Stomach (tissue), 9 donors: Measurements from ENCODE around the gene BABAM2. TPM values are rescaled to one million over a fixed set of nuclear protein-coding genes. Genes with fewer than 3 reads are reported as not detected.

ENCODE experiments used
- DNase-seq, 2 donors: peaks; one replicate each; pipeline versions ENCODE4 v3.0.0 to v3.0.0-alpha.2; 2013 to 2019
- H3K27ac ChIP-seq, 5 donors: fragments of 200-600 bp in 4 of 5; sonication (generic) in 4 of 5; one replicate each; pipeline ENCODE4 v1.5.1; 2013 to 2019; ENCODE audit warnings: mild to moderate bottlenecking in 1 of 5, moderate library complexity in 1 of 5
- H3K27me3 ChIP-seq, 3 donors: fragments of 200-600 bp; sonication (generic); one replicate each; pipeline ENCODE4 v1.5.1; 2017 to 2019; ENCODE audit warnings: mixed run types in 1 of 3
- H3K36me3 ChIP-seq, 4 donors: fragments of 200-600 bp; sonication (generic); 1 replicate in 3 of 4; 2 replicates in 1 of 4; pipeline ENCODE4 v1.5.1; 2016 to 2019
- H3K4me1 ChIP-seq, 4 donors: fragments of 200-600 bp; sonication (generic); one replicate each; pipeline ENCODE4 v1.5.1; 2016 to 2019
- H3K4me3 ChIP-seq, 4 donors: fragments of 200-600 bp; sonication (generic) in 3 of 4; one replicate each; pipeline ENCODE4 v1.5.1; 2016 to 2019; ENCODE audit warnings: mild to moderate bottlenecking in 1 of 4
- H3K9me3 ChIP-seq, 4 donors: fragments of 200-600 bp; sonication (generic); one replicate each; pipeline ENCODE4 v1.5.1; 2016 to 2019
- EP300 ChIP-seq: sonication (generic); formaldehyde crosslinking; IDR thresholded peaks from one replicate; pipeline ENCODE4 v1.6.1; 2017; ENCODE audit warnings: antibody characterized with exemption
- POLR2A ChIP-seq, 4 donors: fragments of 450-650 bp; IDR thresholded peaks; one replicate each; pipeline ENCODE4 v1.6.1; 2016; ENCODE audit warnings: antibody characterized with exemption in 4 of 4, control low read depth in 2 of 4, mild to moderate bottlenecking in 1 of 4, moderate library complexity in 1 of 4
- POLR2AphosphoS5 ChIP-seq, 3 donors: sonication (generic); formaldehyde crosslinking; IDR thresholded peaks; one replicate each; pipeline ENCODE4 v1.6.1; 2016; ENCODE audit warnings: antibody characterized with exemption in 3 of 3
- WGBS, 5 donors: extraction: QIAGEN DNeasy Blood & Tissue Kit in 3 of 5; methylation state at CpG; one replicate each; pipeline versions ENCODE4 v1.1.5 to v1.1.7; 2013 to 2018; 5-methylcytosine and 5-hydroxymethylcytosine counted together
- intact Hi-C: fragments of 100-400 bp; cut with DNase I; formaldehyde crosslinking; loops from one replicate; pipeline ENCODE4 v1.15.1; 2023; ENCODE audit warnings: low total_unique reads
- polyA plus RNA-seq, 3 donors: library from polyadenylated mRNA; stranded (reverse); fragments of 200-250 nt; gene quantifications; one replicate each; pipeline ENCODE4 v1.2.3, GENCODE V29; 2013
- total RNA-seq, 5 donors: library from RNA; depleted of rRNA; stranded (reverse); fragments of >200 nt; gene quantifications; one replicate each; pipeline versions ENCODE4 v1.1.0 to v1.2.3, GENCODE V29; 2014 to 2016
- TF ChIP-seq, protein P1 (sequence below), 7 experiments: fragments of 450-650 bp in 4 of 7; fragments of 200-600 bp in 3 of 7; sonication (generic) in 3 of 7; IDR thresholded peaks; one replicate each; pipeline ENCODE4 v1.5.1; 2016 to 2019; ENCODE audit warnings: antibody characterized with exemption in 7 of 7, control low read depth in 2 of 7, mild to moderate bottlenecking in 1 of 7
- donor health status: healthy with polysubstance abuse.
- donor health status: Bipolar disorder and iron deficiency.
- donor health status: healthy.

The BABAM2 gene
- total and polyA plus RNA-seq, 8 donors, result 14.2 to 41.4 (median 22.8) TPM

DNA sequence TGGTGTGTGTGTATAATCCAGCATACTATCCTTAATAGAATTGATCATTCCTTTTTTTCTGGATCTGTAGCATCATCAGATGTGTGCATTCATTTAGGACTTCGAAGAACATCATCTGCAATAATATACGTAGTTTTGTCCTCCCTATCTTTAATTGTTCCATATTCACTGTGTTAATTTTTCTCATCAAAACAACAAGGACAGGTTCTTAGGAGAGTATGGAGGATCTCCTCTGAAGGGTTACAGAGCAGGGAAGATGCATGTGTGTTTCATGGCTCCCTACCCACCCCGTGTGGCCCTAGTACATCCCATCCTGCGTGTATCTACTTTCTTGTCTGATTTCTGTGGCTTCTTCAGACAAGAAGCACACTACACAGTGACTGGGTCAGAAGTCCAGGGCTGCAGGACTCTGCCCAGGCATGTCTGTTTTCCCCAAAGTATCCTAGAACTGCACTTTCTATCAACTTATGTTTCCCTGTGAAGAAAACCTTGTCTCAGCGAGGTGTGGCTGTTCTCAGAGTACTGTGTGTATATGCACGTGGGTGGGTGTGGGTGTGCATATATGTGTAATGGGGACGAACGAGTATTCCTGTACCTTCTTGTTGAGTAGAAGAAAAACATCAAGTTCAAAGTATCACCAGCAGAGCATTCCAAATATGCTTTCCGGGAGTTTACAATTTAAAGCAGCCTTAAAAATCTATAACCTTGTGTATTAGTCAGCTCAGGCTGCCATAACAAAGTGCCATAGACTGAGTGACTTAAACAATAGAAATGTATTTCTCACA is 281.8 kb downstream of the BABAM2 start:
- TF ChIP-seq, protein P1, sequence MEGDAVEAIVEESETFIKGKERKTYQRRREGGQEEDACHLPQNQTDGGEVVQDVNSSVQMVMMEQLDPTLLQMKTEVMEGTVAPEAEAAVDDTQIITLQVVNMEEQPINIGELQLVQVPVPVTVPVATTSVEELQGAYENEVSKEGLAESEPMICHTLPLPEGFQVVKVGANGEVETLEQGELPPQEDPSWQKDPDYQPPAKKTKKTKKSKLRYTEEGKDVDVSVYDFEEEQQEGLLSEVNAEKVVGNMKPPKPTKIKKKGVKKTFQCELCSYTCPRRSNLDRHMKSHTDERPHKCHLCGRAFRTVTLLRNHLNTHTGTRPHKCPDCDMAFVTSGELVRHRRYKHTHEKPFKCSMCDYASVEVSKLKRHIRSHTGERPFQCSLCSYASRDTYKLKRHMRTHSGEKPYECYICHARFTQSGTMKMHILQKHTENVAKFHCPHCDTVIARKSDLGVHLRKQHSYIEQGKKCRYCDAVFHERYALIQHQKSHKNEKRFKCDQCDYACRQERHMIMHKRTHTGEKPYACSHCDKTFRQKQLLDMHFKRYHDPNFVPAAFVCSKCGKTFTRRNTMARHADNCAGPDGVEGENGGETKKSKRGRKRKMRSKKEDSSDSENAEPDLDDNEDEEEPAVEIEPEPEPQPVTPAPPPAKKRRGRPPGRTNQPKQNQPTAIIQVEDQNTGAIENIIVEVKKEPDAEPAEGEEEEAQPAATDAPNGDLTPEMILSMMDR (IDR thresholded peaks at IDR 0.05), result no peak
- TF ChIP-seq POLR2AphosphoS5 (IDR thresholded peaks at IDR 0.05) (no peak), EP300 (no peak), POLR2A (IDR thresholded peaks at IDR 0.05) (no peak)
- Histone ChIP-seq H3K4me1 (no peaks in the 10 kb centered on the region), H3K4me3 (no peak overlapping the region), H3K27ac (no peak overlapping the region), H3K27me3 (no peaks in the 10 kb centered on the region), H3K9me3 (peaks cover 0 to 6% (median 3%) of the 10 kb centered on the region in 4 donors), H3K36me3 (peaks cover 0 to 3% (median 0%) of the 10 kb centered on the region in 4 donors)
- peak in 1 of 2 donors; percentile 52 for DNase-seq
- intact Hi-C loops, result no loop called here
- WGBS, 5 donors, result 81 to 88% (median 87%) methylated on average over 9 of the region's 9 CpGs

DNA sequence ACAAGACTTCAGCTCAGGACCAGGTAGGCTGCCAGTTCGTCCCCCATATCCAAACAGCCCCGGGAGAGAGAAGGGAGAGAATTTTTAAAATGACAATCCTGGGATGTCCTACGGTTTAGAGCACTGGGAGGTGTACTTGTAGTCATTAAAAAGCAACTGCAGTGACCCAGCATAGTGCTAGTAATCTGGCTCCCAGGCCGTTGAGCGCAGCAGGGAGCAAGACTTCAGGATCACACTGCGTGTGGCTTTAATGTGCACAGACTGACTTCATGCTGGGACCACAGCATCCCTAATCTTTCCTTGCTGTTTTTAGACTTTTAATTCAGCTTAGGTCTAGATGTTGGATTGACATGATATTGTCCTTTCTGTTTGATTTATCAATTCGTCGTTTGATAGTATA is 282.8 kb downstream of the BABAM2 start:
- H3K27ac ChIP-seq, result no peak overlapping the region
- 72 to 91% (median 77%) methylated on average over 8 of the region's 8 CpGs for WGBS, 5 donors

DNA sequence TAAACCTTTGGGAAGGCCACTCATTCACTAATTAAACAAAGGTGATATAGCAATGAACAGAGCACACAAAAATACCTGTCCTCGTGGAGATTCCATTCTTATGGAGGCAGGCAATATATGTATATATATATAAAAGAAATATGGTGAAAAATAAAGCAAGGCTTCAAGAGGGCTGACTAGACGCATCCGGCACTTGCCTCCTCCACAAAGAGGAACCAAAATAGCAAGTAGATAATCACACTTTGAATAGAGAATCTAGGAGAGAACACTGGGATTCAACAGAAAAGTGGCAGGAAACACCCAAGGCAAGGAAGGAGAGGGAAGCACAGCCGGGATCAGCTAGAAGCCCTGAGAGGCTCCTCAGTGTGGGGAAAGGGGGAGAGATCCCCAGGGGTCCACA is 283.7 kb downstream of the BABAM2 start:
- Histone ChIP-seq H3K9me3 (peaks cover 0 to 7% (median 3%) of the 10 kb centered on the region in 4 donors), H3K4me3 (no peak overlapping the region), H3K36me3 (peaks cover 0 to 3% (median 0%) of the 10 kb centered on the region in 4 donors), H3K4me1 (no peaks in the 10 kb centered on the region), H3K27ac (no peak overlapping the region), H3K27me3 (no peaks in the 10 kb centered on the region)
- intact Hi-C loops, result no loop called here
- 93 to 96% (median 95%) methylated on average over 4 of the region's 4 CpGs for WGBS, 5 donors
- DNase-seq, result no peak
- TF ChIP-seq POLR2AphosphoS5 (IDR thresholded peaks at IDR 0.05), result no peak

More for the DNA sequence above, 282.8 kb downstream of the BABAM2 start:
- Histone ChIP-seq H3K4me3 (no peak overlapping the region), H3K4me1 (no peaks in the 10 kb centered on the region), H3K27me3 (no peaks in the 10 kb centered on the region), H3K9me3 (peaks cover 0 to 7% (median 3%) of the 10 kb centered on the region in 4 donors), H3K36me3 (peaks cover 0 to 3% (median 0%) of the 10 kb centered on the region in 4 donors)
- intact Hi-C loops, result no loop called here
- DNase-seq, result no peak
- TF ChIP-seq EP300 (no peak), POLR2A (IDR thresholded peaks at IDR 0.05) (no peak), POLR2AphosphoS5 (IDR thresholded peaks at IDR 0.05) (no peak)
- TF ChIP-seq, protein P1 (IDR thresholded peaks at IDR 0.05), result no peak

DNA sequence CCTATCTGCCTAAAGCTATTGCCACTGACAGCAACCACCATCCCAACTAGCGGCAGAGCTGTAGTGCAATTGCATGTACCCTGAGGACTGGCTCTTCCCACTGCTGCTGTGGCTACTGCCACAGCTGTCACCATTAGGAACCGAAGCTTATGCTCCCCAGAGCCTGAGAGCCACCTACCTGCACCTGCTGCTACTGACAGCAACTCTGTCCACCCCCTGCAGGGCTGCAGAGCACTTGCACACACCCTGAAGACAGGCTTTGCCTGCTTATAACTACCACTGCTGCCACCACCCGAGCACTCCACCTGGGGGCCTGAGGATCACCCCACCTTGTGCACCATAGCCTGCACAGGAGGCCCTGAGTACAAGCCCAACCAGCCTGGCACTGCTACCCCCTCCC is 284.5 kb downstream of the BABAM2 start:
- peaks cover 0 to 3% (median 0%) of the 10 kb centered on the region in 4 donors for H3K36me3 ChIP-seq
- no peak overlapping the region for H3K27ac ChIP-seq
- peaks cover 0 to 7% (median 3%) of the 10 kb centered on the region in 4 donors for H3K9me3 ChIP-seq
- TF ChIP-seq, protein P1 (IDR thresholded peaks at IDR 0.05), result no peak
- TF ChIP-seq POLR2A (IDR thresholded peaks at IDR 0.05) (no peak), EP300 (no peak), POLR2AphosphoS5 (IDR thresholded peaks at IDR 0.05) (no peak)
- H3K4me3 ChIP-seq, result no peak overlapping the region
- H3K4me1 ChIP-seq, result no peaks in the 10 kb centered on the region
- H3K27me3 ChIP-seq, result no peaks in the 10 kb centered on the region
- 80 to 89% (median 85%) methylated on average over 2 to 3 of the region's 3 CpGs for WGBS, 5 donors
- DNase-seq, result peak in 1 of 2 donors; percentile 42
- intact Hi-C loops, result no loop called here

DNA sequence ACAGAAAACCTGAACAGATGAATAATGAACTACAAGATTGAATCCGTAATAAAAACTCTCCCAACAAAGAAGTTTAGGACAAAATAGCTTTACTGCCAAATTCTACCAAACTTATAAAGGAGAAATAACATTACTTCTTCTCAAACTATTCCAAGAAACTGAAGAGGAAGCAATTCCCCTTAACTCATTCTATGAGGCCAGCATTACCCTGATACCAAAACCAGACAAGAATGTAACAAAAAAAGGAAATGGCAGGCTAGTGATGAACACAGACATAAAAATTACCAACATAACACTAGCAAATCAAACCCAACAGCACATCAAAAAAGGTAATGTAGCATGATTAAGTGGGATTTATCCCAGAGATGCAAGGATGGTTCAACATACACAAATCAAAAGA is 288.4 kb downstream of the BABAM2 start:
- H3K4me1 ChIP-seq, result no peaks in the 10 kb centered on the region
- TF ChIP-seq, protein P1 (IDR thresholded peaks at IDR 0.05), result no peak
- TF ChIP-seq POLR2AphosphoS5 (IDR thresholded peaks at IDR 0.05), result no peak
- no peak for TF ChIP-seq EP300
- TF ChIP-seq POLR2A (IDR thresholded peaks at IDR 0.05), result no peak
- DNase-seq, result no peak
- intact Hi-C loops, result no loop called here
- no peak overlapping the region for H3K27ac ChIP-seq
- no peak overlapping the region for H3K4me3 ChIP-seq
- WGBS, 5 donors, result 91 to 100% (median 95%) methylated on average over 1 of the region's 1 CpG
- H3K9me3 ChIP-seq, result peaks cover 0 to 7% (median 3%) of the 10 kb centered on the region in 4 donors
- H3K27me3 ChIP-seq, result no peaks in the 10 kb centered on the region
- H3K36me3 ChIP-seq, result peaks cover 0 to 3% (median 0%) of the 10 kb centered on the region in 4 donors
